Type B pancreatic cell (in vitro differentiated cells): ENCODE data around the gene TRPM1. TPM values are rescaled to one million over a fixed set of nuclear protein-coding genes. Genes with fewer than 3 reads are reported as not detected.

Experiments used
- DNase-seq: peaks from one replicate; pipeline ENCODE4 v3.0.0; 2021; ENCODE audit warnings: mixed read lengths; ENCODE audit not compliant: unreplicated experiment; ENCODE audit errors: extremely low spot score
- H3K27ac Mint-ChIP-seq: 2 replicates; pipeline ENCODE4 v1.8.0; 2021; ENCODE audit warnings: mild to moderate bottlenecking, mixed read lengths
- H3K27me3 Mint-ChIP-seq: 2 replicates; pipeline ENCODE4 v1.8.0; 2021; ENCODE audit warnings: mixed read lengths
- H3K36me3 Mint-ChIP-seq: 2 replicates; pipeline ENCODE4 v1.8.0; 2021; ENCODE audit warnings: mixed read lengths
- H3K4me1 Mint-ChIP-seq: one replicate; pipeline ENCODE4 v1.8.0; 2021; ENCODE audit warnings: mixed read lengths; ENCODE audit not compliant: unreplicated experiment
- H3K4me3 Mint-ChIP-seq: 2 replicates; pipeline ENCODE4 v1.8.0; 2021; ENCODE audit warnings: mild to moderate bottlenecking, mixed read lengths
- H3K9me3 Mint-ChIP-seq: 2 replicates; pipeline ENCODE4 v1.8.0; 2021; ENCODE audit warnings: mixed read lengths
- total RNA-seq: library from RNA; stranded (reverse); gene quantifications from 2 replicates; pipeline ENCODE4 v1.2.1, GENCODE V29; 2021; ENCODE audit warnings: low replicate concordance
- TF ChIP-seq, protein P1 (sequence below): fragments of 200-600 bp; sonication (generic); conservative IDR thresholded peaks from 2 replicates; pipeline ENCODE4 v1.5.0; 2021; ENCODE audit warnings: antibody characterized with exemption, mild to moderate bottlenecking

Gene TRPM1
- total RNA-seq, 1 donor from 2014 or later: 9.5 TPM

DNA sequence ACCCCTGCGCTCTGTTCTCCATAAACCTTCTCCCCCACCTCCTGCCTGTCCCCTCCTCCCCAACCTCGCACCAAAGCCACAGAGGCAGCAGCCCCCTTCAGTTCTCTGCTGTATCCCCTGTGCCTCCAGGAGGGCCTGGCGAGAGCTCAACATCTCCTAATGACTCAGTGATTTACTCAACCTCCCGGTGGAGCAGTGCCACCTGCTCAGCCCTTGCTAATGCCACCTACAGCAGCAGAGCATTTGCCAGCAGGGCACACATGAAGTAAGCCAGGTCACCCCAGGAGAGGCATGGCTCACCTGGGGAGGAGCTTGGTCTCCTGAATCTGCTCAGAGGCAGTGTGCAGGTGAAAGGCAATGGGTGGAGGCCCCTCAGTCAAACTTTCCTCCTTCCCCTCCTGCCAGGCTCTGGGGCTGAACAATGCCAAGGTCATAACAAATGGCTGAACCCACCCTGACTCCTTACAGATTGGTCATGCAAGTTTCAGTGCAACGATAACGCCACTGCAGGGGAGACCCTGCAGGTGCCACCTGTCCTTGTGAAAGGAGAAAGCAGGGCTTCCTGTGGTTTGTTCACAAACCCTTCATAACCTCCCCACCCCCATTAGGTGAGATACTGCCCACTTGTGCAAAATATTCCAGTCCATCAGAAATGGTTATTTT is 19.8 kb downstream of the TRPM1 start:
- H3K27me3 Mint-ChIP-seq: no peaks in the 10 kb centered on the region
- no peak overlapping the region for H3K27ac Mint-ChIP-seq
- H3K4me1 Mint-ChIP-seq: peaks cover 11% of the 10 kb centered on the region
- H3K36me3 Mint-ChIP-seq: no peaks in the 10 kb centered on the region
- H3K9me3 Mint-ChIP-seq: no peaks in the 10 kb centered on the region
- no peak for DNase-seq
- no peak overlapping the region for H3K4me3 Mint-ChIP-seq
- TF ChIP-seq, protein P1, sequence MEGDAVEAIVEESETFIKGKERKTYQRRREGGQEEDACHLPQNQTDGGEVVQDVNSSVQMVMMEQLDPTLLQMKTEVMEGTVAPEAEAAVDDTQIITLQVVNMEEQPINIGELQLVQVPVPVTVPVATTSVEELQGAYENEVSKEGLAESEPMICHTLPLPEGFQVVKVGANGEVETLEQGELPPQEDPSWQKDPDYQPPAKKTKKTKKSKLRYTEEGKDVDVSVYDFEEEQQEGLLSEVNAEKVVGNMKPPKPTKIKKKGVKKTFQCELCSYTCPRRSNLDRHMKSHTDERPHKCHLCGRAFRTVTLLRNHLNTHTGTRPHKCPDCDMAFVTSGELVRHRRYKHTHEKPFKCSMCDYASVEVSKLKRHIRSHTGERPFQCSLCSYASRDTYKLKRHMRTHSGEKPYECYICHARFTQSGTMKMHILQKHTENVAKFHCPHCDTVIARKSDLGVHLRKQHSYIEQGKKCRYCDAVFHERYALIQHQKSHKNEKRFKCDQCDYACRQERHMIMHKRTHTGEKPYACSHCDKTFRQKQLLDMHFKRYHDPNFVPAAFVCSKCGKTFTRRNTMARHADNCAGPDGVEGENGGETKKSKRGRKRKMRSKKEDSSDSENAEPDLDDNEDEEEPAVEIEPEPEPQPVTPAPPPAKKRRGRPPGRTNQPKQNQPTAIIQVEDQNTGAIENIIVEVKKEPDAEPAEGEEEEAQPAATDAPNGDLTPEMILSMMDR: no peak

DNA sequence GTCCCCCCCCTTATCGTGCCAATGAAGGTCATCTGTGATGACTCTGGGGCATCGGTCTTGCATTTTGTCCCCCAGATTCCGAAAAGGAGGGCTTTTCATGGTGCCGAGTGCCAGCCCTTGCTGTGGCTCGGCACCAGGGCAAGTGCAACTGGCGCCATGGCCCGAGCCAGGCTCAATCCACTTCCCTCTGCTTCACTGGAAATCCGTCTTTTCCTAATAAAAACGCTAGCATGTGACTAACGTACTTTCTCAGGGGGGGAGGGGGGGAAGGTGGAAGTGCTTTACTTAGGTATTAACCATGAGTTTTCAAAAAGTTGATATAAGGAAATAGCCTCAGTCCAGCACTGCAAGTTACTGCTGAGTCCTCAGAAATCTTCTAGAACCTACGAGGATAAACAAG is 20.5 kb downstream of the TRPM1 start:
- no peak for DNase-seq
- TF ChIP-seq, protein P1: no peak
- Mint-ChIP-seq H3K4me3 (no peak overlapping the region), H3K27ac (no peak overlapping the region), H3K27me3 (no peaks in the 10 kb centered on the region), H3K36me3 (no peaks in the 10 kb centered on the region), H3K4me1 (peaks cover 11% of the 10 kb centered on the region), H3K9me3 (no peaks in the 10 kb centered on the region)

DNA sequence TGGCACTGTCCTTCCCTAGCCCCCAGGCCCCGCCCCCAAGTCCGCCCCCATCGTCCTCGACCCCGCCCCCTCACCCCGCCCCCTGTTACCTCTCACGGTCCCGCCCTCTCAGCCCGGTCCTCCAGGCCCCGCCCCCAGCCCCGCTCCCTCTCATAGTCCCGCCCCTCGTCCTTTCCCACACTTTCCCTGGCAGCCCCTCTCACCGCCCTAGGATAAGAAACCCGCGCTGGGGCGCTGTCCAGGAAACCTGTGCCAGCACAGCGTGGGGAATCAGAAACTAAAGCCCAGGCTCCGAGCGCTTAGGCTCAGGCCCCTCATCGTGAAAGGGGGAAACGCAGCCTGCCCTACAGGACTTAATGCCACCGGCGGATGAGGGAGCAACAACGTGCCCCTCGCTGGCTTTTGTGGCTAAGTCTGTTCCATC is 20.9 kb downstream of the TRPM1 start:
- Mint-ChIP-seq H3K27ac (no peak overlapping the region), H3K36me3 (no peaks in the 10 kb centered on the region), H3K4me1 (peaks cover 11% of the 10 kb centered on the region), H3K9me3 (no peaks in the 10 kb centered on the region), H3K27me3 (no peaks in the 10 kb centered on the region), H3K4me3 (no peak overlapping the region)
- no peak for DNase-seq
- TF ChIP-seq, protein P1: no peak

DNA sequence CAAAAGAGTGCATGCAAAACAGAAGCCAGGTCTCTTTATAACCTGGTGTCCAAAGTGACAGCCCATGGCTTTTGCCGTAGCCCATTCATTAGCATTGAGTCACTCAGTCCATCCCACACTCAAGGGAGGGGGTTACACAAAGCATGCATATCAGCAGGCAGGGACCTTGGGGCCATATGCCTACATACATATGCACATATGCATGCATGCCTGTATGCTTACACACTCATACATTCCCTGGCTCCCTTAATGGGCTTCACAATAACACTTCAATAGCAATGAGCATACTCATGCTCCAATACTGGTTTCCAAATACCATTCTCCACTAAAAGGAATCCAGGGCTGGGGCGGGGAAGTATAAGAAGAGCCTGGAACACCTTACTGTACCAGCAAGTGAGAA is 22.0 kb downstream of the TRPM1 start:
- no peak overlapping the region for H3K4me3 Mint-ChIP-seq
- TF ChIP-seq, protein P1: no peak
- H3K36me3 Mint-ChIP-seq: no peaks in the 10 kb centered on the region
- DNase-seq: no peak
- H3K9me3 Mint-ChIP-seq: no peaks in the 10 kb centered on the region
- peaks cover 11% of the 10 kb centered on the region for H3K4me1 Mint-ChIP-seq
- no peak overlapping the region for H3K27ac Mint-ChIP-seq
- no peaks in the 10 kb centered on the region for H3K27me3 Mint-ChIP-seq

DNA sequence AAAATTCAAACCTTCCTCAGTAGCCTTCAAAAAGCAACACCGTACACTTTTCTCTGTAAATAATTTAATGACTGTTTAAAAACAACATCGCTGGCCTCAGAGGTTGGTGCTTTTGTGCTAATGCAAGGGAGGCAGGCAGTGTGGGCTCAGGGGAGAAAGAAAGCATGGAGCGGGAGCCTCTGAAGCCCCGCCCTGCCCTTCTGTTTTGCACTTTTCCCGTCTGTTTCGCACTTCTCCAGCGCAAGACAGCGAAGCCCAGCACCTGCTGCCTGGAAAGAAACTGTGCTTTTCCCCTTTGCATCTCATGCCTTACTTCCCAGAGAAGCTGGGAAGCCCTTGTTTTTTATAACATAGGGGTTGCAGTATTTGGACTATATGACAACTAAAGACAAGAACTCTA is 23.1 kb downstream of the TRPM1 start:
- no peak overlapping the region for H3K4me3 Mint-ChIP-seq
- H3K9me3 Mint-ChIP-seq: no peaks in the 10 kb centered on the region
- H3K36me3 Mint-ChIP-seq: no peaks in the 10 kb centered on the region
- no peak for DNase-seq
- H3K27ac Mint-ChIP-seq: no peak overlapping the region
- no peaks in the 10 kb centered on the region for H3K27me3 Mint-ChIP-seq
- peaks cover 11% of the 10 kb centered on the region for H3K4me1 Mint-ChIP-seq
- TF ChIP-seq, protein P1: no peak
